ENCODE data around the gene CARTPT.

CARTPT gene

GRCh38 chr5:71734141-71734540, 15.1 kb downstream of the CARTPT start:
- DNase-seq (ENCODE audit: extremely low spot score, insufficient read length, low read depth) (no peak), FAIRE-seq (no peak)

- FAIRE-seq (no peak), DNase-seq (ENCODE audit: extremely low spot score, insufficient read length, low read depth) (no peak)
These were observed 19.0 kb downstream of the CARTPT start for GRCh38 chr5:71737931-71738539.

GRCh38 chr5:71738662-71739361, 19.7 kb downstream of the CARTPT start:
- no peak for DNase-seq (ENCODE audit: extremely low spot score, insufficient read length, low read depth)
- FAIRE-seq, result peak; percentile 33

DNA sequence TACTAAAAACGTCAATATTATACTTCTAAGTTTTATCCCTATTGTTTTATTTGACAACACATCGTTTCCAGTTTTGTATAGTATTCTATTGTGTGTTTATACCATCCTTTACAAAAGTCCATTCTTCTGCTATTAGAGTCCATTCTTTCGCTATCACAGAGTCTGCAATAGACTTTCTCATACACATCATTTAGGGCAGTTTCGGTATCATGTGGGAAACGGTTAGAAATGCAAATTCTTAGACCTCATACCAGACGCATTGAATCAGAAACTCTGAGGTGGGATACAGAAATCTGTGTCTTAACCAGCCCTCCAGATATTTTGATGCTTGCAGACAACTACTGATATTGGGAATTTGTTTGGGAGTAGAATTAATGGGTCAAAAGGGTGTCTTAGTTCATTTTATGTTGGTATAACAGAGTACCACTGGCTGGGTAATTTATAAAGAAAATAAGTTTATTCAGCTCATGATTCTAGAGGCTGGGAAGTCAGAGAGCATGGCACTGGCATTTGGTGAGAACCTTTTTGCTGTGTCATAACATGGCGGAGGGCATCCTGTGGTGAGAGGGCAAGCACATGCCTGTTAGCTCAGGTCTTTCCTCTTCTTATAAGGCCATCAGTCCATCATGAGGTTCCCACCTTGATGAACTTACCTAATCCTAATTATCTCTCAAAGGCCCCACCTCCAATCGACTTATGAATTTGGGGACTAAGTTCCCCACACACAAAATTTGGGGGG, 21.1 kb downstream of the CARTPT start:
- DNase-seq (ENCODE audit: extremely low spot score, insufficient read length, low read depth) (peak; percentile 14), FAIRE-seq (peak; percentile 83)

- DNase-seq (ENCODE audit: extremely low spot score, insufficient read length, low read depth) (no peak), FAIRE-seq (no peak)
These were observed 24.1 kb downstream of the CARTPT start for GRCh38 chr5:71743155-71743554.

GRCh38 chr5:71744009-71744790, 25.1 kb downstream of the CARTPT start:
- no peak for FAIRE-seq
- no peak for DNase-seq (ENCODE audit: extremely low spot score, insufficient read length, low read depth)

- FAIRE-seq, result no peak
- no peak for DNase-seq (ENCODE audit: extremely low spot score, insufficient read length, low read depth)
These were observed 28.1 kb downstream of the CARTPT start for GRCh38 chr5:71747182-71747581.

- DNase-seq (ENCODE audit: extremely low spot score, insufficient read length, low read depth) (no peak), FAIRE-seq (no peak)
These were observed 29.3 kb downstream of the CARTPT start for GRCh38 chr5:71748360-71748759.

GRCh38 chr5:71751422-71751821, 32.3 kb downstream of the CARTPT start:
- DNase-seq (ENCODE audit: extremely low spot score, insufficient read length, low read depth) (no peak), FAIRE-seq (no peak)

GRCh38 chr5:71752441-71753190, 33.5 kb downstream of the CARTPT start:
- no peak for DNase-seq (ENCODE audit: extremely low spot score, insufficient read length, low read depth)
- no peak for FAIRE-seq

DNA sequence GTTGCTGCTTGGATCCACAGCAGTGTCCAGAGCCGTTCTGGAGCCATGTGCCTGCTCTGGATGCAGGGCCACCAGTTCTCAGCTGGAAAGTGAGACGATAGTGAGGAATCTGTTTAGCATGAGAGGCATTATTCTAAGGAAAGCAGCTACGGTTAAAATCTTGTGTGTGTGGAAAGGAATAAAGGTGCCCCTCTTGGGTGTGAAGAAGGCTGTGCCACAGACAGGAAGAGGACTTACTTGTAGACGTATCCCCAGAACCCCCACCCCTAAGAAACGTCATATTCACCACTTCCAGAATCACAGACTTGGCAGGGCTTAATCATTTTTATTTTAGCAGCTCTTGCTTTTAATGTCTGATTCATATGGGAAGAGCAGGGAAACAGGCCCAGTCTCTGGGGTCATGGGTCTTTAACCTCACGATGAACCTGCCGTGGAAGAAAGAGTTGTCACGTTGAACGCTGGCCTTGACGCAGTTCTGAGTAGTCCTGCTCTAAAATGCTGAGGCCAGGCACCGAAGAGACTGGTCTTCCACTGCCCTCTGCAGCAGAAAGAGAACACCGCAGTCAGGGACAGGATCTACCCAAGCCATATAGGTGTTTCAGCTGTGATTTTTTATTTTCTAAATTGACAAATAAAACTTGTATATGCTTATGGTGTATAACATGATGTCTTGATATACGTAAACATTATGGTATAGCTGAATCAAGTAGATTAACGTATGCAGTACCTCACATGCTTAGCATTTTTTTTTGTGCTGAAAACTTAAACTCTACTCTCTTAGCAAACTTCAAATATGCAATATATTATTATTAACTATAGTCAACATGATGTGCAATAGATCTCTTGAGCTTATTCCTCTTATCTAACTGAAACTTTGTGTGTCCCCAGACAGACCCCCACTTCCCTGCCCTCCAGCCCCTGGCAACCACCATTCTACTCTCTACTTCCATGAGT, 38.8 kb downstream of the CARTPT start:
- peak; percentile 9 for DNase-seq (ENCODE audit: extremely low spot score, insufficient read length, low read depth)
- FAIRE-seq, result peak; percentile 44

- no peak for FAIRE-seq
These were observed 43.8 kb downstream of the CARTPT start for GRCh38 chr5:71762826-71763225.

DNA sequence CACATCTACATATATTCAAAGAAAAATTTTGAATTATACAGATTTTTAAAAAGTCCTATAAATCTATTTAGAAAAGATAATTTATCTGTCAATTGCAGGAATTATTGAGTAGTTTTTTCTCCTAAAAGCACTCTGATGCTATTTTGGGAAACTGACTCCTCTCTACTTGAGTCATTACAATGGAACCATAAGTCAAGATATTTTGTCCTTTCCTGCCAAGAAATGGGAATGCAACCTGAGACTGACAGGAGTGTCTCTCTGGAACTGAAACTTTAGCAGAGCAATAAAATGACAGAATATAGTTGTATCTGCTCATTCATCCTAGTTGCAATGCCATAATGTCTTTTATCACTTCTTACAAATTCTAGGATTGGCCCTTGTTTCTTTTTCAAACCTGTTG, 48.6 kb downstream of the CARTPT start:
- no peak for FAIRE-seq

More at GRCh38 chr5:71762826-71763225, 43.8 kb downstream of the CARTPT start:
- no peak for DNase-seq (ENCODE audit: extremely low spot score, insufficient read length, low read depth)

DNA sequence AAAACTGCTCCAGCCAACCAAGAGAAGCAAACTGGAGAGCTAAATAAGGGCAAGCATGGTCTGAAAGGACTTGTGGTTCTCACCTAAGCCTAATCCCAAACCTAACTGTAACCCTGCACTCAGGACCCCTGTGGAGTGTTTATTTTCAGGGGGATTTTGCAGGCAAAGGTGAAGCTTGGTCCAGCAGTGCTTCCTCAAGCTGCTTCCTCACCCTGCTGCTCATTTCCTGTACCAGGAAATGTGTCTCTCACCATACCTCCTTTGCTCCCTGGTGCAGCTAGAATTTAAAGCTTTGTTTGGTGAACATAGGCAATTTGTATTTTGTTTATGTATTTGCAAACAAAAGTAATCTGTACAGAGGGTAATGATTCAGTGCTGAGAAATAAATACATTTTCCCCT, 50.2 kb downstream of the CARTPT start:
- DNase-seq (ENCODE audit: extremely low spot score, insufficient read length, low read depth) (no peak), FAIRE-seq (no peak)

More for the DNA sequence above, 48.6 kb downstream of the CARTPT start:
- DNase-seq (ENCODE audit: extremely low spot score, insufficient read length, low read depth), result no peak

DNA sequence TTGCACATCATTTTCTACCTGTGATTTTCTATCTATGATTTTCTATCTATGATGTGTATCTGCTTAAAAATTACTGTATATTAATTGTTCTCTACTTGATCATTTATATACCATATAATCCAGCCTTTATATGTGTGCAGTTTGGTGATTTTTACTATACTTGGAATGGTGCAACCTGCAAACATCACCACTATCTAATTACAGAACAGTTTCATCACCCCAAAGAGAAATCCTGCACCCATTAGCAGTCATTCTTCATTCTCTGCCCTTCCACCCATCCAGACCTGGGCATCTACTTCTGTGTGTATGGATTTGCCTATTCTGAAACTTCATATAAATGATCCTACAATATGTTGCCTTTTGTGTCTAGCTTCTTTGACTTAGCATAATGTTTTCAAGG, 51.3 kb downstream of the CARTPT start:
- no peak for DNase-seq (ENCODE audit: extremely low spot score, insufficient read length, low read depth)
- FAIRE-seq, result no peak
